Measurements from ENCODE around the gene AHNAK.
"Not testable (repeated sequence)": the region's sequence is repeated elsewhere in the genome, so short reads cannot be mapped to it uniquely, and the experiment has no call there.

AHNAK gene

GRCh38 chr11:62573592-62574362 lies 27.2 kb upstream of the AHNAK start, which contains the start of gene EEF1G:
EEF1G (minus strand) TSS chr11:62573891; CDS start chr11:62573842, 49 bp downstream.
- DNase-seq = peak; percentile 99
- in situ Hi-C loops (cut with HindIII; ENCODE audit: low pct_ligation_motif_present, low pct_unique_long_range_greater_than_20kb, low sequenced_read_pairs) = no loop called here

GRCh38 chr11:62573006-62573591 lies 26.5 kb upstream of the AHNAK start:
- in situ Hi-C loops (cut with HindIII; ENCODE audit: low pct_ligation_motif_present, low pct_unique_long_range_greater_than_20kb, low sequenced_read_pairs) = no loop called here
- no peak for DNase-seq

GRCh38 chr11:62572431-62572830 lies 25.8 kb upstream of the AHNAK start:
- in situ Hi-C loops (cut with HindIII; ENCODE audit: low pct_ligation_motif_present, low pct_unique_long_range_greater_than_20kb, low sequenced_read_pairs) = no loop called here
- no peak for DNase-seq

GRCh38 chr11:62571493-62571892 lies 24.9 kb upstream of the AHNAK start:
- DNase-seq; in situ Hi-C loops (cut with HindIII; ENCODE audit: low pct_ligation_motif_present, low pct_unique_long_range_greater_than_20kb, low sequenced_read_pairs): not testable (repeated sequence)

- in situ Hi-C loops (cut with HindIII; ENCODE audit: low pct_ligation_motif_present, low pct_unique_long_range_greater_than_20kb, low sequenced_read_pairs) = not testable (repeated sequence)
Observed at GRCh38 chr11:62570903-62571302, 24.3 kb upstream of the AHNAK start.

GRCh38 chr11:62569611-62570010 lies 23.0 kb upstream of the AHNAK start:
- in situ Hi-C loops (cut with HindIII; ENCODE audit: low pct_ligation_motif_present, low pct_unique_long_range_greater_than_20kb, low sequenced_read_pairs) = no loop called here
- DNase-seq = no peak

More at GRCh38 chr11:62570903-62571302, 24.3 kb upstream of the AHNAK start:
- DNase-seq = not testable (repeated sequence)

- no peak for DNase-seq
- in situ Hi-C loops (cut with HindIII; ENCODE audit: low pct_ligation_motif_present, low pct_unique_long_range_greater_than_20kb, low sequenced_read_pairs) = no loop called here
Observed at GRCh38 chr11:62567018-62567633, 20.5 kb upstream of the AHNAK start.

GRCh38 chr11:62566247-62566646 lies 19.6 kb upstream of the AHNAK start:
- in situ Hi-C loops (cut with HindIII; ENCODE audit: low pct_ligation_motif_present, low pct_unique_long_range_greater_than_20kb, low sequenced_read_pairs) = no loop called here

GRCh38 chr11:62565100-62565802 lies 18.6 kb upstream of the AHNAK start:
- DNase-seq = no peak
- in situ Hi-C loops (cut with HindIII; ENCODE audit: low pct_ligation_motif_present, low pct_unique_long_range_greater_than_20kb, low sequenced_read_pairs) = no loop called here

More at GRCh38 chr11:62566247-62566646, 19.6 kb upstream of the AHNAK start:
- no peak for DNase-seq

- in situ Hi-C loops (cut with HindIII; ENCODE audit: low pct_ligation_motif_present, low pct_unique_long_range_greater_than_20kb, low sequenced_read_pairs); DNase-seq: not testable (repeated sequence)
Observed at GRCh38 chr11:62561677-62562230, 15.1 kb upstream of the AHNAK start.

GRCh38 chr11:62560566-62561103 lies 14.0 kb upstream of the AHNAK start:
- DNase-seq = peak; percentile 95
- in situ Hi-C loops (cut with HindIII; ENCODE audit: low pct_ligation_motif_present, low pct_unique_long_range_greater_than_20kb, low sequenced_read_pairs) = no loop called here

GRCh38 chr11:62559626-62560025 lies 13.0 kb upstream of the AHNAK start:
- in situ Hi-C loops (cut with HindIII; ENCODE audit: low pct_ligation_motif_present, low pct_unique_long_range_greater_than_20kb, low sequenced_read_pairs) = not testable (repeated sequence)

GRCh38 chr11:62559204-62559603 lies 12.6 kb upstream of the AHNAK start:
- DNase-seq = no peak
- in situ Hi-C loops (cut with HindIII; ENCODE audit: low pct_ligation_motif_present, low pct_unique_long_range_greater_than_20kb, low sequenced_read_pairs) = no loop called here

More at GRCh38 chr11:62559626-62560025, 13.0 kb upstream of the AHNAK start:
- DNase-seq = not testable (repeated sequence)

- DNase-seq = no peak
- in situ Hi-C loops (cut with HindIII; ENCODE audit: low pct_ligation_motif_present, low pct_unique_long_range_greater_than_20kb, low sequenced_read_pairs) = no loop called here
Observed at GRCh38 chr11:62558669-62559068, 12.1 kb upstream of the AHNAK start.

- in situ Hi-C loops (cut with HindIII; ENCODE audit: low pct_ligation_motif_present, low pct_unique_long_range_greater_than_20kb, low sequenced_read_pairs) = no loop called here
- no peak for DNase-seq
Observed at GRCh38 chr11:62556875-62557631, 10.4 kb upstream of the AHNAK start.

GRCh38 chr11:62556108-62556874 lies 9.7 kb upstream of the AHNAK start:
- DNase-seq = peak; percentile 95
- in situ Hi-C loops (cut with HindIII; ENCODE audit: low pct_ligation_motif_present, low pct_unique_long_range_greater_than_20kb, low sequenced_read_pairs) = no loop called here
